HG03378 (cell line): ENCODE data around the gene NANOG.
"Not testable (repeated sequence)": the region's sequence is repeated elsewhere in the genome, so short reads cannot be mapped to it uniquely, and the experiment has no call there.

Source experiments
- ATAC-seq: cut with Tn5 transposase; IDR thresholded peaks from one replicate; pipeline ENCODE4 v1.9.1; 2021; ENCODE audit warnings: mild to moderate bottlenecking, moderate library complexity; ENCODE audit not compliant: unreplicated experiment

The NANOG gene

DNA sequence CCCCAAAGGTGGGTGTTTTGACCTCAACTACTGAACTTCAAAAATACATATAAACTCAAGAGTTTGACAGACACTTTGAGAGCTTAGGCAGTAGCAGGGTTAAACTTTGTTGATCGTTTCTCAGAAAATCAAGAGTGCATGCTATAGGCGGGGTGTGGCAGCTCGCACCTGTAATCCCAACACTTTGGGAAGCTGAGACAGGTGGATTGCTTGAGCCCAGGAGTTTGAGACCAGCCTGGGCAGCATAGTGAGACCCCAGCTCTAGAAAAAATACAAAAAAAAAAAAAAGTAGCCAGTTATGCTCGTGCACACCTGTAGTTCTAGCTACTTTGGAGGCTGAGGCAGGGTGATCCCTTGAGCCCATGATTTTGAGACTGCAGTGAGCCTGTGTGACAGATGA is 12.3 kb downstream of the NANOG start:
- no peak for ATAC-seq

DNA sequence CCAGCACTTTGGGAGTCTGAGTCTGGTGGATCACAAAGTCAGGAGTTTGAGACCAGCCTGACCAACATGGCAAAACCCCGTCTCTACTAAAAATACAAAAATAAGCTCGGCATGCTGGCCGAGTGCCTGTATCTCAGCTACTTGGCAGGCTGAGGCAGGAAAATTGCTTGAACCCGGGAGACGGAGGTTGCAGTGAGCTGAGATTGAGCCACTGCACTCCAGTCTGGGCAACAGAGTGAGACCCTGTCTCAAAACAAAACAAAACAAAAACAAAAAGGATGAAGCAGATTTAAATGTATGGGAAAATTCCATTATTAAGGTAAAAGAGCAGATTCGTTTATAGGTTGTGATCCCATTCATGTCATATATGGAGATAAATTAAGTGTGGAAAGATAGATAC is 17.1 kb downstream of the NANOG start:
- ATAC-seq = not testable (repeated sequence)

DNA sequence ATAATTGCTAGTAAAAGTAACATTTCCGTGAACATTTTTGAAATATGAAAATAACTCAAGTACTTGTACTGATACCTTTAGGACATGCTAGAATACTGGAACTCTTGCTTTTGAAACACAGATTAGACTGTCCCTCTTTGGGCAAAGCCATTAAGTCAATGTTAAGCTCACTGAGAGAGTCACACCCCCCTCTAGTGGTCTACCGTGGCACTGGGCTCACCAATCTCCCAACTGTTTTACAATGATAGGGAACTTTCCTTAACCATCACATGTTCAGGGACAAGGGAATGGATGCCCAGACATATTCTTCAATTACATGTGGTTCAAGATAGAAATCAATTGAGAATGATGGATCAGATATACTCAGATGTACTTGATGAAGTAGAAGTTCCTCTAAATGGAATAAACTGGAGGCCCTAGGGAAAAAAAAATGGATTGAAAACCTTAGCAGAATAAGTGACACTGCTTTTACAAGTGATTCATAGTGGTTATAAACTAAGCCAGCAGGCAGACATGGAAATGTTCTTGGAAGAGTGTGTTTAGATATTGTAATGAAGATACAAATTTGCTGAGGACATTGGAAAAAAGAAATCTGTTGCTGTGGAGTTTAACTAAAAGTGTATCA is 17.8 kb downstream of the NANOG start:
- no peak for ATAC-seq

DNA sequence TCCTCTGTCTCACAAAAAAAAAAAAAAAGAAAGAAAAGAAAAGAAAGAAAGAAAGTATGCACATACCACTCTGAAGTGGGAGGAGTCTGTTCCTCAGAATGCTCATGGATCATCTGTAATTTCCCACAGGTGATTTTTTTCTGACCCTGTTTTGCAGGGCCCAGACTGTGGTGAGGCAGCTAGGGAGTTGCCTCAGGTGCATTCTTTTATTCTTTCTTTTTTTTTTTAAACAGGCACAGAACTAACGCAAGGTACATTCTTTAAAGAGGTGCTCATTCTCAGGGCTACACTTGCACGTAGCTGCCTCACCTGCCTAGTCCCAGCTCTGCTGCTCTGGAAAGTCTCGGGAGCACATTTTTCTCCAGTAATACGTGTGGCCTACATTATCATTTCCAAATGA is 36.6 kb downstream of the NANOG start:
- not testable (repeated sequence) for ATAC-seq

DNA sequence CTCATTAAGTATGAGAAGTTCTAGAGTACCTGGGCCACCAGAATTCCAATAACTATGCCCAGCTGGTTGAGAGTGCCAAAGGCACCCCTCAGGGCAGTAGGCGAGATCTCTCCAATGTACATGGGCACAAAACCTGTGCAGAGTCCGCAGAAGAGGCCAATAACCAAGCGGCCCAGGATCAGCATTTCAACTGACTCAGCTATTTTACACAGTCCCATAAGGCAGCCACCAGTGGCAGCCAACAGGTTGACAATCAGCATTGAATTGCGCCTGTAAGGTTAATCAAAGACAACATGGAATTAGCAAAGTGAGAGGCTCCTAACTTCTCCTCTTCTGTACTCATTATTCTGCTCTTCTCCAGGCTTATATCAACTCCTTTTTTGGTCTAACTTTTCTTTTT is 40.5 kb downstream of the NANOG start:
- ATAC-seq = not testable (repeated sequence)

DNA sequence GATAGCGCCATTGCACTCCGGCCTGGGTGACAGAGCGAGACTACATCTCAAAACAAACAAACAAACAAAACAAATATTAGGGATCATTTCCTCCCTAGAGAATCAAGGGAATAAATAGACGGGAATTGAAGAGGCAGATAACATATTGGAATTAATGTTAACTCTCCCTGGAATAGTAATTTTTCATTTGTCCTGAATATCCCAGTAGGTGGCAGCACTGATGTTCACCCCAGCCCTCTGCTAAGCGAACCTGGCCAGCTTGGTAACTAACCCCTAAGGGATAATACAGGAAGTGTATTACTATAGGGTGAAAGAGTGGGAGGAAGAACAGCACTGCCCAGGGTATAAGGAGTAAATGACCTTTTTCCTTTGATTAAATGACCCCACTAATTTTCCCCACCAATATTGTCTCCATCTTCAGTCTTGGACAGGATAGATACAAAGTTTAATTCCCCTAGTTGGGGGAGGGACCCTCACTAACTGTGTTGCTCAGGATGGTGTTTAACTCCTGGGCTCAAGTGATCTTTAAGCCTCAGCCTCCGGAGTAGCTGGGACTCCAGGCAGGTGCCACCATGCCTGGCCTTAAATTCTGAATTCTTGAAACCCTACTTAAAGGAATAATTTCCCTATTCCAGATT is 43.0 kb downstream of the NANOG start:
- ATAC-seq = no peak

DNA sequence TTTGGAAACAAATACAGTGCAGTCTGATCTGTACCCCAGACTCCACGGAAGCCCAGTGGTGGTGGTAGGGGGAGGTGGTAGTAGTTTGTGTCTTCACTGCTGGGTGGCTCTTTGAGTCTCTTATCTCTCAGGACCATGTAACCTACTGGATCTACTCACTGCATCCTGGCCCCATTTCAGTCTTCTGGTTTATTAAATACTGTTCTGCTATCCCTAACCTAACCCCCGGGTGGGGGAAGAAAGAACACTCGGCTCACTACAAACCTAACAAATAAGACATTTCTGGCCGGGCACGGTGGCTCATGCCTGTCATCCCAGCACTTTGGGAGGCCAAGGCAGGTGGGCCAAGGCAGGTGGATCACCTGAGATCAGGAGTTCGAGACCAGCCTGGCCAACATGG is 44.0 kb downstream of the NANOG start:
- not testable (repeated sequence) for ATAC-seq

DNA sequence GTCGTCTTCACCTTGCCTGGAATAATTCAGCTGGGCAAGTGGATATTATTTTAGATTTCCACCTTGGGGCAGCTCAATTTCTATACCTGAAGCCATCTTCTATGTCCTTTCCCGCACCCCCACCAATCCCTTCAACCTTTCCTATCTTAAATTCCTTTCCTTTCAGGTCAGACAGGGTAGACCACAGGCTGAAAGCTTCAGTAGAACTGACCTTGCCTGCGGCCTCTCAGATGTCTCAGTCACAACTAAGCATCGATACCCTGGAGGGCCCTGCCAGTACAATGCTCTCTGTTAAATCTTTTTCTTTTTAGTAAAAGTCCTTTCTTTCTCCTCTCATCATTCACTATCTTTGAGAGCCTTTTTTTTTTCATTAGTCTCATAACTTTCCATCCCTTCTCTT is 44.6 kb downstream of the NANOG start:
- ATAC-seq = no peak

DNA sequence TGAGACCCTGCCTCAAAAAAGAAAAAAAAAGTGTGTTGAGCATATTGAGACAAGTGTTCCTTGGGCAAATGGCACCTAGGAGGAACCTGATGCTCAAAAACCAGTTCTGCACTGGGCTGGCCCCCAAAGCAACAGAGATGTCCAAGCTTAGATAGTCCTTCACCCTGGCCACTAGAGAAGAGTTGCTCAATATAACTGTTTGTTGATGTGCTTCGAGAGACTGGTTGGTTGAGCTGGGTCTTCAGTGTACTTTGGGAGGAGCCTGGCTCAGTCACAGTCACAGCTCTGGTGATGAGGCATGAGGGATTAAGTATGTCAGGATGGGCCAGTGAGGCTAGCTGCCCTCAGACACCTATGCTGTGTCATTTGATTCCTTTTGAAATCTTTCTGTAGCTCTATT is 45.5 kb downstream of the NANOG start:
- no peak for ATAC-seq

DNA sequence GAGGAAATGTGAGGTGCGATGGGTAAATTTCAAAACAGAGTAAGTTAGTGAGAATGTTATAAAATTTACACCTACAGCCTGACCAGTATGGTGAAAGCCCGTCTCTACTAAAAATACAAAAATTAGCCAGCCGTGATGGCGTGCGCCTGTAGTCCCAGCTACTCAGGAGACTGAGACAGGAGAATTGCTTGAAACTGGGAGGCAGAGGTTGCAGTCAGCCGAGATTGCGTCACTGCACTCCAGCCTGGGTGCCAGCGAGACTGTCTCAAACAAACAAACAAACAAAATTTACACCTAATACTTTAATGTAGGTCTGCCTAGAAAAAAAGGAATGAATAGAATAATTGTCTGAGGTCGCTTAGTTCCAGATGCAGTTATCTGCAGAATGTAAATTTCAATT is 45.9 kb downstream of the NANOG start:
- ATAC-seq = no peak

DNA sequence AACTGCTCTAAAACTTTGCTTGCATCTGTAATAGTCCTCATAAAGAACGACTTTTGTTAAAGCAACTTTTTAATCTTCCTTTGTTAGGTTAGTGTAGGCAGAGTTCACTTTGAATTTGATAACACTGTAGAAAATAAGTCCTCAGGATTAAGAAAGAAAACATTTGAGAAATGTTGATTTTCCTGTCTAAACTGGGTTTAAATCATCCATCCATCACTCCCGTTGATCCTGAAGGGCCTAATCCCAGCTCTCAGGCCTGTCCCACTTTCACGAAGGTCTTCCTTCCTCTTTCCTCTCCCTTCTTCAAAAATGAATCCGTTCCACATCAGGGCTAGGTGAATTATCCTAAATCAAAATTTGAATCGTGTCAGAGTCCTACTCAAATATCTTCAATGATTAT is 46.6 kb downstream of the NANOG start:
- no peak for ATAC-seq

DNA sequence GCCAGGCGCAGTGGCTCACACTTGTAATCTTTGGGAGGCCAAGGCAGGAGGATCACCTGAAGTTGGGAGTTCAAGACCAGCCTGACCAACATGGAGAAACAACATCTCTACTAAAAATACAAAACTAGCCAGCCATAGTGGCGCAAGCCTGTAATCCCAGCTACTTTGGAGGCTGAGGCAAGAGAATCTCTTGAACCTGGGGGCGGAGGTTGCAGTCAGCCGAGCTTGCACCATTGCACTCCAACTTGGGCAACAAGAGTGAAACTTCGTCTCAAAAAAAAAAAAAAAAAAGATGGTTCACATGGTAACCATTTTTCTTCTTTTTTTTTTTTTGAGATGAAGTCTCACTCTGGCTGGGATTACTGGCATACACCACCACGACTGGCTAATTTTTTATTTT is 48.2 kb downstream of the NANOG start:
- no peak for ATAC-seq

DNA sequence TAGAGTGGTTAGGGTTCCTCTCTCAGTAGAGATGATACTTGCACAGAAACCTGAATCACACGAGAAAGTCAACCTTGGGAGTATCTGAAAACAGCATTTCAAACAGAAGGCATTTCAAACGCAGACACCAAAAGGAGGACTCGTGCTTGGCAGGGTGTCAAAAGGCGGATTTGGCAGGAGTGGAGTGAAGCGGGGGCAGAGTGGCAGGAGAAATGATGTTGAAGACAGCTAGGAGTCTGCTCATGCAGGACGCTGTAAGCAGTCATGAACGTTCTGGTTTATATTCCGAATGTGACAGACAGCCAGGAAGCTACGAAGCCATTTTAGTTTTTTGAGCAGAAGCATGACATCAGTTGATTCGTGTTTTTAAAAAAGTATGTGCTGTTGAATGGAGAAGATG is 50.0 kb downstream of the NANOG start:
- not testable (repeated sequence) for ATAC-seq

DNA sequence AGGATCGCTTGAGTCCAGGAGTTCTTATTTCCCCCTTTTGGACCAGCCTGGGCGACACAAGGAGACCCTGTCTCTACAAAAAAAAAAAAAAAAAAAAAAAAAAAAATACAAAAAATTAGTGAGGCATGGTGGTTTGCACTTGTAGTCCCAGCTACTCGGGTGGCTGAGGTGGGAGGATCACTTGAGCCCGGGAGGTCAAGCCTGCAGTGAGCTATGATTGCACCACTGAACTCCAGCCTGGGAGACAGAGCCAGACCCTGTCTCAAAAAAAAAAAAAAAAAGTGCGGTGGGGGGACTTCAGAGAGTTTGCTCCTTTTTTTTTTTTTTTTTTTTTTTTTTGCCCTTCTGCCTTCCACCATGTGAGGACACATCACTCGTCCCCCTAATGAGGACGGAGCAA is 50.6 kb downstream of the NANOG start:
- ATAC-seq = not testable (repeated sequence)

DNA sequence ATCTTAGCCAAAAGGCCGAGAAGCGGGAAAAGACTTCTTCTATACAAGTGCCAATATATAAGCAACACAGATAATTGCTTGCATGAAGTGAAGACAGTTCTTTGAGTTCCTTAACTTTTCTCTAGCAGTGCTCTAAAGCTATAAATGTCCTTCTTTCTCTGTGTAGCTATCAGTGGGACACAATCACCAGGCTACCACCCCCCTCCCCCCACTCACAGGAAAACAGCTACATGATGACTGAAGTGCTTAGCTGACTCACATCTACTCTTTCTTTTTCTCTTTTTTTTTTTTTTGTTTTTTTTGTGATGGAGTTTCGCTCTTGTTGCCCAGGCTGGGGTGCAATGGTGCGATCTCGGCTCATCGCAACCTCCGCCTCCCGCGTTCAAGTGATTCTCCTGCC is 53.2 kb downstream of the NANOG start:
- ATAC-seq = not testable (repeated sequence)

DNA sequence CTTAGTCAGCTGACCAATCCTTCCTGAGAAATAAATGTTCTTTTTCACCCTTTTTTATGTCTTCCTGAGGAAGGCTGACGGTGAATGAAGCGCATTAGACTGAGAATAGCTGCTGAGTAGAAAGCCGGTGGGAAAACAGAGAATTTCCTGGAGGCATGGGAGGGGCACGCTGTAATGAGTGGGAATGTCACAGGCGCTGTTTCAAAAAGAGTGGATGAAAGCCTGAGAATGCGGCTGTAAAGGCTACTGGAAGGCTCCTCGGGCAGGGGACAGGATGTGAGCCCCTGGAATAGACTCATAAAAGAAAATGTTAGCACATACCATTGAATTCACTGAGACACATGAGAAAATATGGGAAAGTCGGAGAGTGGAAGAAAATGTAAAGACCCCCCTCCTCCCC is 53.9 kb downstream of the NANOG start:
- not testable (repeated sequence) for ATAC-seq

DNA sequence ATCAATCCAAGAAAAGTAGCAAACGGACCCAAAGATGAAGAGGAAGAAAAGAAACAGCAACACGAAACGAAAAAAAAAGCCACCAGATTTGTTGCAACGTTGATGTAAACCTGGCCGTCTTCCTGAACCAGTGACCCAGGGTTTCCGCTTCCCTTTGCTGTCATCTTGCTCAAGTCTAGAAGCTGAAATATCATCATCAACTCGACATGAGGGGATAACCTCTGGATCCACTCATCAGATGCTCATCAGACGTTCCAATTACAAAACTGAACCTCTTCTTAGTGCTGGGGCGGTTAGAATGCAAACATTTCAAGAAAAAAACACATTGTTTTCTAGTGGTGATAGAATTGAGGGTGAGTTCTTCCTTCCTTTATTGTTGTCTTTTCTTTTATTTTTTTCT is 54.4 kb downstream of the NANOG start:
- ATAC-seq = not testable (repeated sequence)

DNA sequence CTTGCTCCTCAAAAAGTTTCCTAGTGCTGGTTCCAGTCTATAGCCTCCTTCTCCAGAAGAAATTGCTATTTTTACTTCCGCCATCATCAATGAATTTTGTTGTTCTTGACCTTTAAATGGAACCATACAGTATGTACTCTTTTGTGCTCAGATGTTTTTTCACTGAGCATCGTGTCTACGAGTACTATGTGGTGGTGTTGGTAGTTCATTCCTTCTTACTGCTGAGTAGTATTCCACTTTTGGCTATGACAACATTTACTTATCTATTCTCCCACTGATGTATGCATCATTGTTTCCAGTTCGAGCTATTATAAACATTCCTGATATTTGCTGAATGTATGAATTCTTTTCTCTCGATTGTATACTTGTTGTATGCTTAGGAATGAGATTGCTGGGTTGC is 54.9 kb downstream of the NANOG start:
- ATAC-seq = no peak

DNA sequence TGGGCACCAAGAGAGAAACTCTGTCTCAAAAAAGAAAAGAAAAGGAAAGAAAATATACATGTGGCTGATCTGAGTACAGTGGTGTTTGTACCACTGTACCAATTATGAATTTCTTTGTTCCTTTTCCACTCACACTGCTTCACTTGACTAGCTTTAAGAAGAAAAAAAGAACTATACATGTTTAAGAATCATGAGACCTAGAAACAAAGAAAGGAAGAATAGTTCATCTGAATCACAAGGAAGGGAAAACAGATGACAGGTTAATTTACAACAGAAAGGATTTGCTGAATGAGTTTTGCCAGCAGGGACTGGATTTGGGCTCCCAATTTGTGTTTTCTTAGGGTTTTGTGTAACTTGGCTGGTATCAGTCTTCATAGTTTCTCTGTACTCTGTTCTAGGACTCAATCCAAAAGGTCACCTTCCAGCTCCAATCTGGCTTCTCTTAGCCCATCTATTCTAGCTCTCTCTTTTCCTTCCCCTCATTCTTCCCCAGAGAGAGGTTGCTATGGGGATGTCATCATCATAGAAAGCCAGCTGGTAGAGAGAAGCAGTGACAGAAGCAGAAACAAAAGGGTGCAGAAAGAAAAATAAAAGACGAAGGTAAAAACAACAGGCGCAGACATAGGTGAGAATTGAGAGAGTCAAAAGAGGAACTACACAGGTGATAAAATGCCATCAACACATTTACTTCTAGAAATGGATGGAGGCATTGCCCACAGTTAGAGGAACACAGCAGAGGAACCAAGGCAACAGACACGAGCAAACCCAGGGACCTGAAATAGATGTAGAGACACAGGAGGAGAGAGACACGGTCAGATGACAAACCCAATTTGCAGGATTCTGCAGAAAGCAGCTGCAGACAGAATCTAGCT is 58.3 kb downstream of the NANOG start:
- ATAC-seq = not testable (repeated sequence)

DNA sequence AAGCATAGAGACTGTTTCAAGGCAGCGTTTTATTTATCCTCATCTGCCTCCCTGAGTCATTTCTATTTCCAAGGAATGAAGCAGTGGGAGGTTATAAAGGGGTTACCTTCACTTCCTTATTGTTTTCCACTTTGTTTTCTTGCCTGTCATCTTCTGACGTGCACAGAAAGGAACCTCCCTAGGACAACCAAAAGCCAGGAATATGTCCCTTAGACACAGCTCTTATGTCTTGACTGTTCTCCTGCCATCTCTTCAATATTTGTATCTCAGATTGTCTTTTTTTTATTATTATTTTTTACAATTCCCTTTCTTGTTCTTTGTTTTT is 58.9 kb downstream of the NANOG start:
- ATAC-seq = not testable (repeated sequence)
